HG03045 (cell line): ENCODE results near the gene ACOT8.
"Not testable (repeated sequence)": the region's sequence is repeated elsewhere in the genome, so short reads cannot be mapped to it uniquely, and the experiment has no call there.

Experiments
- ATAC-seq: cut with Tn5 transposase; IDR thresholded peaks from one replicate; pipeline ENCODE4 v1.9.1; 2021; ENCODE audit warnings: mild to moderate bottlenecking, moderate library complexity; ENCODE audit not compliant: unreplicated experiment

ACOT8 gene

GRCh38 chr20:45857114-45857881, at the start of gene ACOT8, which contains the start of gene ZSWIM3:
ACOT8 (minus strand) TSS chr20:45857392; CDS start chr20:45857315, 77 bp downstream.
ZSWIM3 (plus strand) TSS chr20:45857614; CDS start chr20:45857826, 212 bp downstream.
- ATAC-seq, result peak; percentile 98

- ATAC-seq, result no peak
Measured at GRCh38 chr20:45905505-45906079, 48.4 kb upstream of the ACOT8 start.

DNA sequence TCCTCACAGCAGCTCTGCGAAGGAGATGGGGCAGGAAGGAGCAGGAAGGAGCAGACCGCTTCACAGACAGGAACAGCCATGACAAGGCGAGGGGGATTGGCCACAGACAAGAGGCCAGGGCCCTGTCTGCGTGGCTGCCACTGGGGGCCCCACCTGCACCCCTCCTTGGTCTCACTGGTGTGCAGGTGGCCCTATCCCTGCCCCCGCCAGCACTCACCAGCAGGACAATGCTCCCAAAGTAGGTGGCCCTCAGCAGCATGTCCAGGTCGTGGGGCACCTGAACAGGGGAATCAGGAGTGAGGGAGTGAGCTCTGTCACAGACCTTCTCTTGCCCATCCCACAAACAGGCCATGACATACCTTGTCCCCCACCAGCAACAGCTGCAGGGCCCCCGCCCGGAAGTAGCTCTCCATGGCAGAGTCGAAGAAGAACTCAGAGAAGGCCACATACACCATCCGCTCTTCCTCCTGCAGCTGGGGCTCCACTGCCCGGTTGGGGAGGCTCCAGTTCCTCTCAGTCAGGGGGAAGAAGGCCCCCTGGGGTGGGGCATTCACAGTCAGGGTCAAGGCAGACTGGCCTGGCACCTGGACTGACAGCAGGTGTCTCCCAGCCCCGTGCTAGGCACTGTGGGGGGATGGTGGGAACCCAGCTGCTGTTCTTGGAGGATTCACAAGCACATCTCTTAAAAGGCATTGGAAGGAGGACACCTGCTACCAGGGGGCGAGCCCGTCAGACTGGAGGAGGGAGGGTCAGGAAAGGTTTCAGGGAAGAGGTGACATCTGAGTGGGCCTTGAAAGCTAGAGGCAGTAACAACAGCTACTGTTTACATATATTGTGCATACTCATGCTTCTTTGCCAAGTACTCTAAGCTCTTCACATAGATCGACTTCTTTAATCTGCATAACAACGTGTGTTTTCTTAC, 47.7 kb upstream of the ACOT8 start:
- no peak for ATAC-seq

DNA sequence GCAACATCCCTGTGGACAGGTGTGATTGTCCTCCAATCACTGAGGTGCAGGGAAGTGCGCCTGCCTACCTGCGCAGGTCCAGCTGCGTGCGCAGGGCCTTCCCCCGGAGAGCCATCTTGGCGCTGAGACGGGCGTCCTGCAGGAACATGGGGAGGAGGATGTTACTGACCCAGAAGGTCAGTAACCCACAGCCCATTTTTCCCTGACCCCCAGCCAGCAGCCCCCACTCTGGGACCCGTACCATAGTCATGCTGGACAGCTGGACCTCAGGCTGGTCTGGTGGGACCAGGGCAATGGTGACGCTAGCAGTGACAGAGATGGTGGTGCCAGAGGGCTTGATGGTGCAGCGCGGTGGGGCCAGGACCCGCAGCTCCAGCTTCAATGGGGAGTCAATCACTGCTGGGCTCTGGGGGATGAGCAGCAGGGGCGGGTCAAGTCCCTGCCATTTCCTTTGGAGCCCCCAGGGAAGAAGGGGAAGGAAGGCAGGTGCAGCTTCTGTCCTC, 45.1 kb upstream of the ACOT8 start:
- ATAC-seq, result no peak

- ATAC-seq, result not testable (repeated sequence)
Measured at GRCh38 chr20:45901332-45901731, 44.1 kb upstream of the ACOT8 start.

DNA sequence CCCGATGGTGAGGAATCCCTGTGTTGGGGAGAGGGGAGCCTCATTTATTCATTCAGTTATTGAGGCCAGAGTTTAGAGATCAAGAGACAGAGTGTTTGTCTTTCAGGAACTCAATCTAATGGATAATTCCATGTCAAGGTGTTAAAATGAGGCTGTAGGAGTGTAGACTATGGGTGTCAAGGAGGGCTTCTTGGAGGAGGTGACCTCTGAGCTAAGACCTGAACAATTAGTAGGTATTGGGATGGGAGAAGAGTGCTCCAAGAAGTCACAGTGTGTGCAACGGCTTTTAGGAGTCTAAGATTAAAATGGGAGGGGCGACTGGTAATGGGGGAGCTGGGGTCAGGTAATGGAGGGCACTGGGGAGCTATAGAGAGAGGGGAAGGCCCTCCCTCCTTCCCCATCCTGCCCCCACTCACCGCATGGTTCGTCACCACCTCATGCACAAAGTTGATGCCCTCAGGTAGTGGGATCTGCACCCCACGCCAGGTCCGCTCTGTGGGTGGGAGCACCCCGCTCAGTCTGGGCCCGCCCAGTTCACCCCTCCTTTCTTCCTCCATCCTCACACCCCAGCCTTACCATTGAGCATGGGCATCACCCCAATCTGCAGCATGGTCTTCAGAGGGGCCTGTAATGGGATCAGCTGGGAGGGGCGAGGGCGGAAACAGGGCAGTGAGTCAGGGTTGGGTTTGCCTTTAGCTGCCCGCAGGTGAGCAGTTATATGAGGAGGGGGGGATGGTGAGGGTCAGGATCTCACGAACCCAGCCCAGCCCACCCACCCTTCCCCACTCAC, 42.0 kb upstream of the ACOT8 start:
- ATAC-seq, result no peak

DNA sequence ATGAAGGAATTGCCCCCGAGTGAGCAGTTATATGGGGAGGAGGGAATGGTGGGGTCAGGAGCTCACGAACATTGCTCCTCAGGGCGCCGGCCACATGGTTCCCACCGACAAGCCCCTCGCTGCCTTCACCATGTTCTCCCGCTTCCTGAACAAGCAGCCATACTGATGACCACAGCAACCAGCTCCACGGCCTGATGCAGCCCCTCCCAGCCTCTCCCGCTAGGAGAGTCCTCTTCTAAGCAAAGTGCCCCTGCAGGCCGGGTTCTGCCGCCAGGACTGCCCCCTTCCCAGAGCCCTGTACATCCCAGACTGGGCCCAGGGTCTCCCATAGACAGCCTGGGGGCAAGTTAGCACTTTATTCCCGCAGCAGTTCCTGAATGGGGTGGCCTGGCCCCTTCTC, 41.1 kb upstream of the ACOT8 start:
- ATAC-seq, result no peak

GRCh38 chr20:45897692-45898091, 40.5 kb upstream of the ACOT8 start:
- no peak for ATAC-seq

- no peak for ATAC-seq
Measured at GRCh38 chr20:45897289-45897688, 40.1 kb upstream of the ACOT8 start.

DNA sequence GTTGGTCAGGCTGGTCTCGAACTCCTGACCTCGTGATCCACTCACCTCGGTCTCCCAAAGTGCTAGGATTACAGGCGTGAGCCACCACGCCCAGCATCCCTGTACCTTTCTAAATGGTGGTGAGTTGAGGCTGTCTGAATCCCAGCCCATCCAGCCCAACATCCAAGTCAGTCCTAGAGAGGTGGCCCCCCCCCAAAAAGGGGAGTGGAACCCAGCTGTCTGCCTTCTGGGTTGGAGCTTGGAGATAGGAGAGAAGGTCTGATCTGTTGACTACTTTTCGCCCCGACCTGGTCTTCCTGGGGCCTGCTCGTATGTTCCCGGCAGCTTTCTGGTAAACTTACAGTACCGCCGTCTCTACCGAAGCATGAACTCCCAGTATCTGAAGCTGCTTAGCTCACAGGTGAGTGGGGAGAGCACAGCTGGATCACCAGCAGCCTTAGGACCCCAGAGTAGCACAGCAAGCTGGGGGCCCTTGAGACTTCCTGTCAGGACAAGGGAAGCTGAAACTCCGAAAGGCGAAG, 39.5 kb upstream of the ACOT8 start:
- ATAC-seq, result no peak

DNA sequence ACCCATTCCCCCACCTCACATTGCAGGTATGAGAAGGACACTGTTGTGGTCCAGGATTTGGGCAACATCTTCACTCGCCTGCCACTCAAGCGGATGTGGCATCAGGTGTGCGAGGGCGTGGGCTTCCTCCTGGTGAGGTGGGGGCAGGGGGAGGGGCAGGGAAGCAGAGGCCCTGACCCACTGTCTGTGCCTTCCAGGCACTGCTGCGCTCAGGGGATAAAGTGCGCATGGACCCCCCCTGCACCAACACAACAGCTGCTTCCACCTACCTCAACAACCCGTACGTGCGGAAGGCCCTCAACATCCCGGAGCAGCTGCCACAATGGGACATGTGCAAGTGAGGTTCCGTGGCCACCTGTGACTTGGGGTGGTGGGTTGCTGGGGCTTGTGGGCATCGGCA, 37.6 kb upstream of the ACOT8 start:
- no peak for ATAC-seq

DNA sequence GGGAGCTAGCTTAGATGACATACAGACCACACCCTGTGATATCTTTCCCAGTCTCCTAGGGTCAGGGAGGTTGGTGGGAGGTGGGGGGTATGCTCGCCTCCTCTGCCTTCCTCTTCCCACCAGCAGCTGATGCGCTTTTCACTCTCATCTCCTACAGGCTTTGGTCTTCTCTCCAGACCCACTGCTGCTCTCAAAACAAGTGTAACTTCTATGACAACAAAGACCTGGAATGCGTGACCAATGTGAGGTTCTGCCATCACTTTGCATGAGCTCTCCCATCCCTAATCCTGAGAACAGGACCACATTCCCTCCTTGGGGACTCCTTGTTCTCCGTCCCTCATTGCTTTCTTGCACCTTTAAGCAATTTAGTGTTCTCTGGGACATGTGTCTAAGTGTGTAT, 36.6 kb upstream of the ACOT8 start:
- no peak for ATAC-seq

- no peak for ATAC-seq
Measured at GRCh38 chr20:45892828-45893500, 35.8 kb upstream of the ACOT8 start.

DNA sequence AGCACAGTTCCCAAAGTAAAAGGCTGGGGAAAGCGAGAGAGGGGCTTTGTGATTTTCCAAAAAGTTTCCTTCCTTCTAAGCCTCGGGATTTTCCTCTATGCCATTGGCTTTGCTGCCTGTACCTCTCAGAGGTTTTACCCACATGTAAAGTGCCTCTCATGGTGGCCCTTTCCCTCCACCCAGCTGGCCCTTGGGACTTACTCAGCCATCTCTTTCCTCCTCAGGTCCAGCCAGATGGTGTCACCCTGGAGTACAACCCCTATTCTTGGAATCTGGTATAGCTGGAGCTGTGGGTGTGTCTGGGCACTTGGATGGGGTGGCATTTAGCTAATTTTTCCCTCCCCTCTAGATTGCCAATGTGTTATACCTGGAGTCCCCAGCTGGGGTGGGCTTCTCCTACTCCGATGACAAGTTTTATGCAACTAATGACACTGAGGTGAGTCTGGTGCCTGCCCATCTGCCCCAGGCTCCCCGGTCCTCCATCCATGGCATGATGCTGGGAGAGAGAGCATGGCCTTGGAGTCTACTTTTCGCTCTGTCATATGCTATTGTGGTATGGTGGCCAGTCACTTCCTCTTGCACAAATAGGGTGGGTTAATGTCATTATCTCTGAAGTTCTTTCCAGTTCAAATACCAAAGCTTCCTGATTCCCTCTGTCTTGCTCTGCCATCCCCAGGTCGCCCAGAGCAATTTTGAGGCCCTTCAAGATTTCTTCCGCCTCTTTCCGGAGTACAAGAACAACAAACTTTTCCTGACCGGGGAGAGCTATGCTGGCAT, 35.0 kb upstream of the ACOT8 start:
- ATAC-seq, result no peak

DNA sequence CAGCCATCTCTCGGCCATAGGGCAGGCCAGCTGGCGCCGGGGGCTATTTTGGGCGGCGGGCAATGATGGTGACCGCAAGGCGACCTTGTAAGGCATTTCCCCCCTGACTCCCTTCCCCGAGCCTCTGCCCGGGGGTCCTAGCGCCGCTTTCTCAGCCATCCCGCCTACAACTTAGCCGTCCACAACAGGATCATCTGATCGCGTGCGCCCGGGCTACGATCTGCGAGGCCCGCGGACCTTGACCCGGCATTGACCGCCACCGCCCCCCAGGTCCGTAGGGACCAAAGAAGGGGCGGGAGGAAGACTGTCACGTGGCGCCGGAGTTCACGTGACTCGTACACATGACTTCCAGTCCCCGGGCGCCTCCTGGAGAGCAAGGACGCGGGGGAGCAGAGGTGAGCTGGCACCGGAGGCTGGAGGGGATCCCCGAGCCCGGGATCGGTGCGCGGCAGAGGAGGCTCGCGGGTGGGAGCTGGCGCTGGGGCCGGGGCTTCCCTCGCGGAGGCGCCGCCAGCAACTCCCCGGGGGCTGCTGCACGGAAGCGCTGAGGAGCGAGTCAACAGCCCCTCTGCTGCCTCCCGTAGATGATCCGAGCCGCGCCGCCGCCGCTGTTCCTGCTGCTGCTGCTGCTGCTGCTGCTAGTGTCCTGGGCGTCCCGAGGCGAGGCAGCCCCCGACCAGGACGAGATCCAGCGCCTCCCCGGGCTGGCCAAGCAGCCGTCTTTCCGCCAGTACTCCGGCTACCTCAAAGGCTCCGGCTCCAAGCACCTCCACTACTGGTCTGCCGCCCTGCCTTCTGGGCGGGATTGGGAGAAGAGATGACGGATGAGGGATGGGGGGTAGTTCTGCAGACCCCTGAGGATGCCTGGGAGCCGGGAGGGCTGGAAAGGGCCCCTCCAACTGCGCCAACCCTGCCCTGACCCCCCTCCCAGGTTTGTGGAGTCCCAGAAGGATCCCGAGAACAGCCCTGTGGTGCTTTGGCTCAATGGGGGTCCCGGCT, 34.1 kb upstream of the ACOT8 start, which contains the start of the genes CTSA and NEURL2:
CTSA (plus strand) TSS at position 351 of the 999 bp plus-strand sequence; CDS start at position 585, 234 bp downstream.
NEURL2 (minus strand) TSS at position 224 of the 999 bp plus-strand sequence; CDS start at position 7, 217 bp downstream.
- peak; percentile 77 for ATAC-seq

DNA sequence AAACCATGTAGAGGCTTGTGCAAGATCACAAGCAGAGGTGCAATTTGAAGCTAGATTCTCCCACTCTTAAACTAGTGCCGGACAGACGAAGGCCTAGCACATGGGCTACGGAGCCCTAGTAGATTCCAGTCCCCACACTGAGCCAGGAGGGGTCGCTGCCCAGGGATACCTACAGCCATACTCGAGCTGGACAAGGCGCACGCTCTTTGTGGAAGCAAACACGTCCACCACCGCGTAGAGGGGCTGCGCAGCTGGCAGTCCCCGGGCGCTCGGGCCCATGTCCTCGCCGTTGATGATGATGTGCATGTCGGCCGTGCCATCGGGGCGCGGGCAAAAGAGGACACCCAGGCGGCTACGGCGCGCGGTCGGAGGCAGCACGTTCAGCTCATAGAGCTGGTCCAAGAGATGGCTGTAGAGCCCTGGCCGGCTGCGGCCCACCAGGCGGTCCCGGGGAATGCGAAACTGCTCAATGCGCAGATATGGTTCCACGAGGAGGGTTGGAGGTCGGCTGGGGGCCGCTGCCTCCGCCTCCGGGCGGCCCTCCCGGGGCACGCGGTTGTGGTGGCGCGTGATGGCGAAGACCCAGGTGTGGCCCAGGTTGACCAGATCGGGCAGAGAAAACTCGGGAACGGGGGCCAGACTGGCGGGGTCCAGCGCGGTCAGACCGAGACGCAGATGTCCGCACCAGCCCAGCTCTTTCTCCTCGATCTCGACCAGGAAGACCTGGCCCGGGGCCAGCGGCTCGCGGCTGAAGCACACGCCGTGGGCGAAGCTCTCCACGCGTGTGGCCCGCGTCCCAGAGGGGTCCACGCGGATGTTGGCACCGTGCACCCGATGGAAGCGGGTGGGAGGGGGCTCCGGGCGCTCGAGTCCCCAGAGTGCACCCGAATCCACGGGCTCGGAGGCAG, 33.1 kb upstream of the ACOT8 start:
- ATAC-seq, result peak; percentile 21
